Right atrium auricular region (tissue), 2 donors: ENCODE results near the gene BRSK2. TPM values are rescaled to one million over a fixed set of nuclear protein-coding genes. Genes with fewer than 3 reads are reported as not detected.

Source experiments
- DNase-seq: peaks from one replicate; pipeline ENCODE4 v3.0.0-alpha.2; 2019; ENCODE audit warnings: low spot score
- H3K27ac ChIP-seq, 2 donors: fragments of 200-600 bp; sonication (generic); 1 replicate in 1 of 2; 2 replicates in 1 of 2; pipeline ENCODE4 v1.5.1; 2016 to 2019
- H3K27me3 ChIP-seq, 2 donors: fragments of 200-600 bp; sonication (generic); one replicate each; pipeline versions ENCODE4 v1.5.1 to v1.6.0; 2017 to 2019
- H3K36me3 ChIP-seq: fragments of 200-600 bp; sonication (generic); one replicate; pipeline ENCODE4 v1.5.1; 2016
- H3K4me1 ChIP-seq, 2 donors: fragments of 200-600 bp; sonication (generic); one replicate each; pipeline versions ENCODE4 v1.5.1 to v1.6.0; 2017 to 2019
- H3K4me3 ChIP-seq, 2 donors: fragments of 200-600 bp; sonication (generic); 1 replicate in 1 of 2; 2 replicates in 1 of 2; pipeline ENCODE4 v1.5.1; 2017 to 2019; ENCODE audit warnings: mild to moderate bottlenecking in 1 of 2, moderate library complexity in 1 of 2
- H3K9me3 ChIP-seq, 2 donors: fragments of 200-600 bp; sonication (generic); one replicate each; pipeline ENCODE4 v1.5.1; 2019
- CTCF ChIP-seq, 2 donors: fragments of 200-600 bp; sonication (generic); IDR thresholded peaks; one replicate each; pipeline ENCODE4 v1.5.1; 2019; ENCODE audit warnings: antibody characterized with exemption in 2 of 2
- total RNA-seq, 2 donors: library from RNA; depleted of rRNA; stranded (reverse); fragments of >200 nt; gene quantifications; one replicate each; pipeline ENCODE4 v1.1.0, GENCODE V29; 2016

Gene BRSK2
- total RNA-seq, 2 donors from 2014 or later, result 0.19 to 0.51 TPM

- Histone ChIP-seq H3K36me3 (no peaks in the 10 kb centered on the region), H3K4me3 (no peak overlapping the region), H3K4me1 (peaks cover 0 to 75% of the 10 kb centered on the region in 2 donors), H3K27me3 (no peaks in the 10 kb centered on the region), H3K27ac (no peak overlapping the region), H3K9me3 (no peaks in the 10 kb centered on the region)
- TF ChIP-seq CTCF (IDR thresholded peaks at IDR 0.05), result no peak
- no peak for DNase-seq
Observed at GRCh38 chr11:1501421-1502167, 111.9 kb downstream of the BRSK2 start.

GRCh38 chr11:1502168-1502953 lies 112.6 kb downstream of the BRSK2 start:
- Histone ChIP-seq H3K36me3 (no peaks in the 10 kb centered on the region), H3K27me3 (no peaks in the 10 kb centered on the region), H3K4me3 (no peak overlapping the region), H3K4me1 (peaks cover 0 to 79% of the 10 kb centered on the region in 2 donors), H3K9me3 (no peaks in the 10 kb centered on the region), H3K27ac (peak overlapping the region in 1 of 2 donors; percentile 64)
- TF ChIP-seq CTCF (IDR thresholded peaks at IDR 0.05), result no peak
- DNase-seq, result no peak

GRCh38 chr11:1502954-1503707 lies 113.4 kb downstream of the BRSK2 start:
- H3K27me3 ChIP-seq, result no peaks in the 10 kb centered on the region
- DNase-seq, result no peak

GRCh38 chr11:1503708-1504104 lies 114.0 kb downstream of the BRSK2 start:
- Histone ChIP-seq H3K4me3 (no peak overlapping the region), H3K9me3 (no peaks in the 10 kb centered on the region), H3K27ac (peak overlapping the region; percentile 41 to 64), H3K27me3 (no peaks in the 10 kb centered on the region), H3K4me1 (peaks cover 0 to 84% of the 10 kb centered on the region in 2 donors), H3K36me3 (no peaks in the 10 kb centered on the region)
- DNase-seq, result no peak
- TF ChIP-seq CTCF (IDR thresholded peaks at IDR 0.05), result no peak

More at GRCh38 chr11:1502954-1503707, 113.4 kb downstream of the BRSK2 start:
- no peak for TF ChIP-seq CTCF (IDR thresholded peaks at IDR 0.05)
- Histone ChIP-seq H3K36me3 (no peaks in the 10 kb centered on the region), H3K27ac (peak overlapping the region; percentile 41 to 64), H3K9me3 (no peaks in the 10 kb centered on the region), H3K4me3 (no peak overlapping the region), H3K4me1 (peaks cover 0 to 81% of the 10 kb centered on the region in 2 donors)

- Histone ChIP-seq H3K36me3 (no peaks in the 10 kb centered on the region), H3K27me3 (no peaks in the 10 kb centered on the region), H3K4me1 (peaks cover 0 to 88% of the 10 kb centered on the region in 2 donors), H3K9me3 (no peaks in the 10 kb centered on the region), H3K4me3 (no peak overlapping the region), H3K27ac (peak overlapping the region; percentile 41 to 64)
- no peak for DNase-seq
- no peak for TF ChIP-seq CTCF (IDR thresholded peaks at IDR 0.05)
Observed at GRCh38 chr11:1504138-1504537, 114.4 kb downstream of the BRSK2 start.
